C4-2B (cell line): ENCODE data around the gene GABRE.

Source experiments
- H3K27ac ChIP-seq: fragments of 450-650 bp; 2 replicates; pipeline ENCODE4 v1.5.1; 2017
- CTCF ChIP-seq: fragments of 450-650 bp; conservative IDR thresholded peaks from 2 replicates; pipeline ENCODE4 v1.5.1; 2017; ENCODE audit warnings: mild to moderate bottlenecking
- ZFX ChIP-seq: fragments of 450-650 bp; IDR thresholded peaks from 2 replicates; pipeline ENCODE4 v1.6.1; 2017

Gene GABRE

GRCh38 chrX:151935358-151935757, 39.1 kb downstream of the GABRE start:
- H3K27ac ChIP-seq = no peak overlapping the region
- TF ChIP-seq CTCF = no peak
- TF ChIP-seq ZFX = no peak

GRCh38 chrX:151929126-151929525, 45.4 kb downstream of the GABRE start:
- no peak overlapping the region for H3K27ac ChIP-seq
- no peak for TF ChIP-seq CTCF
- TF ChIP-seq ZFX = no peak

DNA sequence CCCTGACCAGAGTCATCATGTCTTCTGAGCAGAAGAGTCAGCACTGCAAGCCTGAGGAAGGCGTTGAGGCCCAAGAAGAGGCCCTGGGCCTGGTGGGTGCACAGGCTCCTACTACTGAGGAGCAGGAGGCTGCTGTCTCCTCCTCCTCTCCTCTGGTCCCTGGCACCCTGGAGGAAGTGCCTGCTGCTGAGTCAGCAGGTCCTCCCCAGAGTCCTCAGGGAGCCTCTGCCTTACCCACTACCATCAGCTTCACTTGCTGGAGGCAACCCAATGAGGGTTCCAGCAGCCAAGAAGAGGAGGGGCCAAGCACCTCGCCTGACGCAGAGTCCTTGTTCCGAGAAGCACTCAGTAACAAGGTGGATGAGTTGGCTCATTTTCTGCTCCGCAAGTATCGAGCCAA, 50.8 kb downstream of the GABRE start:
- TF ChIP-seq ZFX (no peak), CTCF (no peak)
- no peak overlapping the region for H3K27ac ChIP-seq

GRCh38 chrX:151922692-151923091, 51.8 kb downstream of the GABRE start:
- H3K27ac ChIP-seq = no peak overlapping the region
- no peak for TF ChIP-seq CTCF
- no peak for TF ChIP-seq ZFX

GRCh38 chrX:151921866-151922265, 52.6 kb downstream of the GABRE start:
- no peak overlapping the region for H3K27ac ChIP-seq
- TF ChIP-seq CTCF = no peak
- no peak for TF ChIP-seq ZFX

GRCh38 chrX:151921292-151921691, 53.2 kb downstream of the GABRE start:
- TF ChIP-seq CTCF = no peak
- TF ChIP-seq ZFX = no peak

GRCh38 chrX:151920530-151920929, 53.9 kb downstream of the GABRE start:
- no peak overlapping the region for H3K27ac ChIP-seq
- TF ChIP-seq ZFX (no peak), CTCF (no peak)

More at GRCh38 chrX:151921292-151921691, 53.2 kb downstream of the GABRE start:
- no peak overlapping the region for H3K27ac ChIP-seq
